GM19043 (cell line): Measurements from ENCODE around the gene AMFR.
A peak's percentile ranks its signal among the peaks of the same experiment; 100 is the strongest.

Source experiments
- ATAC-seq: cut with Tn5 transposase; IDR thresholded peaks from one replicate; pipeline ENCODE4 v1.9.1; 2021; ENCODE audit warnings: low read depth; ENCODE audit not compliant: unreplicated experiment

Gene AMFR

GRCh38 chr16:56425439-56425832 lies at the start of gene AMFR:
TSS of gene AMFR (minus strand) at chr16:56425545. CDS start at chr16:56425327, 218 bp downstream.
- peak; percentile 65 for ATAC-seq

- no peak for ATAC-seq
Observed at GRCh38 chr16:56470666-56471065, 45.3 kb upstream of the AMFR start.

GRCh38 chr16:56470232-56470631 lies 44.9 kb upstream of the AMFR start:
- ATAC-seq, result no peak

- ATAC-seq, result no peak
Observed at GRCh38 chr16:56469748-56470147, 44.4 kb upstream of the AMFR start.

GRCh38 chr16:56468800-56469199 lies 43.5 kb upstream of the AMFR start:
- ATAC-seq, result no peak

GRCh38 chr16:56466344-56466743 lies 41.0 kb upstream of the AMFR start:
- ATAC-seq, result no peak

- no peak for ATAC-seq
Observed at GRCh38 chr16:56463153-56463552, 37.8 kb upstream of the AMFR start.

GRCh38 chr16:56462064-56462796 lies 36.9 kb upstream of the AMFR start:
- no peak for ATAC-seq

GRCh38 chr16:56460101-56460500 lies 34.8 kb upstream of the AMFR start:
- no peak for ATAC-seq

- no peak for ATAC-seq
Observed at GRCh38 chr16:56457927-56458470, 32.7 kb upstream of the AMFR start.

GRCh38 chr16:56451753-56452689 lies 26.7 kb upstream of the AMFR start:
- peak; percentile 32 for ATAC-seq

- peak; percentile 99 for ATAC-seq
Observed at GRCh38 chr16:56450986-56451752, 25.8 kb upstream of the AMFR start, which contains the start of the genes NUDT21 and OGFOD1. TSS of gene NUDT21 (minus strand) at chr16:56451332. CDS start at chr16:56451202, 130 bp downstream. TSS of gene OGFOD1 (plus strand) at chr16:56451554. CDS start at chr16:56451613, 59 bp downstream.

GRCh38 chr16:56450275-56450985 lies 25.1 kb upstream of the AMFR start:
- ATAC-seq, result no peak

- no peak for ATAC-seq
Observed at GRCh38 chr16:56448005-56448404, 22.7 kb upstream of the AMFR start.

GRCh38 chr16:56447286-56447685 lies 21.9 kb upstream of the AMFR start:
- no peak for ATAC-seq

- ATAC-seq, result no peak
Observed at GRCh38 chr16:56438038-56438437, 12.7 kb upstream of the AMFR start.

- no peak for ATAC-seq
Observed at GRCh38 chr16:56436258-56436657, 10.9 kb upstream of the AMFR start.

- ATAC-seq, result no peak
Observed at GRCh38 chr16:56428091-56428490, 2.7 kb upstream of the AMFR start.

GRCh38 chr16:56426585-56426984 lies 1.2 kb upstream of the AMFR start:
- no peak for ATAC-seq
